SK-N-MC (cell line): ENCODE data around the gene MLLT3.

ENCODE experiments used
- EZH2 ChIP-seq: fragments of 200-600 bp; sonication (generic); IDR thresholded peaks from one replicate; pipeline ENCODE4 v1.6.1; 2017; ENCODE audit warnings: antibody characterized with exemption
- FOXP2 ChIP-seq: optimal IDR thresholded peaks from 2 replicates; pipeline ENCODE3; 2011; ENCODE audit warnings: mild to moderate bottlenecking, moderate library complexity; ENCODE audit not compliant: insufficient read depth; ENCODE audit errors: extremely low read length, control extremely low read depth
- POLR2AphosphoS5 ChIP-seq: IDR thresholded peaks from 2 replicates; pipeline ENCODE4 v1.6.1; 2012; ENCODE audit warnings: mild to moderate bottlenecking, low read depth, low read length, borderline replicate concordance

DNA sequence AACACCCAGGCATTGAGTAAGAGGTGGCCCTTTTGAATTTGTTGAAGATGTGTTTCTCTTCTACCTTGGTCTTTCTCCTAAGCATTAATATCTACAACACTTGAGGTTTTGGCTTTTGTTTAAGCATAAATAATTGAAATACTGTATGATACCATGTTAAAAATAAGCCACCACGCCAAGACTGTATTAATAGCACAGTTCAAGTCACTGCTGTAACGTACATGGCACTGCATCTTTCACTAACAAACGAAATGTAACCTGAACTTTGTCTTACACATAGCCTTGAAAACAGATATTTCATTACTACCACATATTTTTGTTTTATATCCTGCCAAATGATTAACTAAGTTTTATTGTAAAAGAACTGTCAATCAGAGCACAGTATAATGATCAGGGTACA lies 112.8 kb downstream of the MLLT3 start:
- TF ChIP-seq POLR2AphosphoS5: no peak
- TF ChIP-seq EZH2: no peak
- TF ChIP-seq FOXP2: no peak
